GM18951 (cell line): ENCODE measurements around the gene CAMK2A.

Experiments used
- POLR2A ChIP-seq: IDR thresholded peaks from 4 replicates; pipeline ENCODE4 v1.6.1; 2011; ENCODE audit warnings: mild to moderate bottlenecking; ENCODE audit not compliant: insufficient read length, insufficient read depth; ENCODE audit errors: extremely low read depth
- in situ Hi-C: fragments of 300-500 bp; cut with MboI; formaldehyde crosslinking; loops from one replicate; pipeline ENCODE4 v1.12.0; 2022; ENCODE audit warnings: low sequenced_read_pairs, mixed read lengths, inconsistent platforms; ENCODE audit not compliant: unreplicated experiment

Gene CAMK2A

GRCh38 chr5:150300496-150301169 is 11.1 kb upstream of the CAMK2A start:
- no peak for TF ChIP-seq POLR2A
- in situ Hi-C loops = no loop called here

GRCh38 chr5:150299571-150300327 is 10.2 kb upstream of the CAMK2A start:
- TF ChIP-seq POLR2A = no peak
- in situ Hi-C loops = no loop called here

GRCh38 chr5:150298701-150299451 is 9.3 kb upstream of the CAMK2A start:
- in situ Hi-C loops = no loop called here
- TF ChIP-seq POLR2A = no peak

- in situ Hi-C loops = no loop called here
- TF ChIP-seq POLR2A = no peak
These were observed 8.5 kb upstream of the CAMK2A start for GRCh38 chr5:150297934-150298595.

GRCh38 chr5:150297236-150297890 is 7.8 kb upstream of the CAMK2A start:
- no peak for TF ChIP-seq POLR2A
- in situ Hi-C loops = no loop called here

- TF ChIP-seq POLR2A = no peak
These were observed 6.9 kb upstream of the CAMK2A start for GRCh38 chr5:150296496-150296895.

GRCh38 chr5:150295741-150296486 is 6.3 kb upstream of the CAMK2A start:
- no peak for TF ChIP-seq POLR2A
- in situ Hi-C loops = no loop called here

More at GRCh38 chr5:150296496-150296895, 6.9 kb upstream of the CAMK2A start:
- in situ Hi-C loops = no loop called here

GRCh38 chr5:150295172-150295634 is 5.6 kb upstream of the CAMK2A start:
- in situ Hi-C loops = no loop called here
- TF ChIP-seq POLR2A = no peak

GRCh38 chr5:150294551-150295071 is 5.0 kb upstream of the CAMK2A start:
- TF ChIP-seq POLR2A = no peak
- in situ Hi-C loops = no loop called here

- in situ Hi-C loops = no loop called here
- no peak for TF ChIP-seq POLR2A
These were observed 3.7 kb upstream of the CAMK2A start for GRCh38 chr5:150293091-150293941.
